ENCODE results near the gene GRIN2D.

GRIN2D gene

GRCh38 chr19:48424694-48425219 is 31.3 kb downstream of the GRIN2D start:
- no peaks in the 10 kb centered on the region for H3K9me3 Mint-ChIP-seq
- H3K4me1 Mint-ChIP-seq: peaks cover 10% of the 10 kb centered on the region
- H3K36me3 Mint-ChIP-seq: no peaks in the 10 kb centered on the region
- peak overlapping the region; percentile 44 for H3K27ac Mint-ChIP-seq
- H3K4me3 Mint-ChIP-seq: peak overlapping the region; percentile 37
- H3K27me3 Mint-ChIP-seq: no peaks in the 10 kb centered on the region
- peak; percentile 84 for ATAC-seq

- Mint-ChIP-seq H3K27me3 (peaks cover 11% of the 10 kb centered on the region), H3K36me3 (no peaks in the 10 kb centered on the region)
Observed at GRCh38 chr19:48428670-48429069, 35.2 kb downstream of the GRIN2D start.

GRCh38 chr19:48433337-48433736 is 39.9 kb downstream of the GRIN2D start:
- ATAC-seq: no peak
- H3K9me3 Mint-ChIP-seq: no peaks in the 10 kb centered on the region
- peaks cover 41% of the 10 kb centered on the region for H3K27me3 Mint-ChIP-seq
- no peaks in the 10 kb centered on the region for H3K36me3 Mint-ChIP-seq
- H3K4me3 Mint-ChIP-seq: no peak overlapping the region
- H3K27ac Mint-ChIP-seq: no peak overlapping the region
- no peaks in the 10 kb centered on the region for H3K4me1 Mint-ChIP-seq

More at GRCh38 chr19:48428670-48429069, 35.2 kb downstream of the GRIN2D start:
- Mint-ChIP-seq H3K27ac (no peak overlapping the region), H3K4me1 (peaks cover 10% of the 10 kb centered on the region), H3K4me3 (no peak overlapping the region), H3K9me3 (no peaks in the 10 kb centered on the region)
- no peak for ATAC-seq

- Mint-ChIP-seq H3K36me3 (no peaks in the 10 kb centered on the region), H3K4me1 (no peaks in the 10 kb centered on the region)
- no peak for ATAC-seq
Observed at GRCh38 chr19:48436586-48436985, 43.1 kb downstream of the GRIN2D start.

GRCh38 chr19:48441360-48442050 is 48.0 kb downstream of the GRIN2D start:
- Mint-ChIP-seq H3K27ac (no peak overlapping the region), H3K36me3 (no peaks in the 10 kb centered on the region), H3K27me3 (peaks cover 48% of the 10 kb centered on the region), H3K4me1 (peaks cover 25% of the 10 kb centered on the region), H3K9me3 (no peaks in the 10 kb centered on the region), H3K4me3 (peak overlapping the region; percentile 52)
- no peak for ATAC-seq

More at GRCh38 chr19:48436586-48436985, 43.1 kb downstream of the GRIN2D start:
- H3K4me3 Mint-ChIP-seq: no peak overlapping the region
- H3K9me3 Mint-ChIP-seq: no peaks in the 10 kb centered on the region
- H3K27me3 Mint-ChIP-seq: peaks cover 49% of the 10 kb centered on the region
- no peak overlapping the region for H3K27ac Mint-ChIP-seq

GRCh38 chr19:48442116-48443035 is 48.9 kb downstream of the GRIN2D start:
- H3K4me3 Mint-ChIP-seq: peak overlapping the region; percentile 52
- H3K36me3 Mint-ChIP-seq: no peaks in the 10 kb centered on the region
- no peaks in the 10 kb centered on the region for H3K9me3 Mint-ChIP-seq
- no peak overlapping the region for H3K27ac Mint-ChIP-seq
- no peak for ATAC-seq
- H3K4me1 Mint-ChIP-seq: peaks cover 28% of the 10 kb centered on the region
- peaks cover 39% of the 10 kb centered on the region for H3K27me3 Mint-ChIP-seq

- ATAC-seq: no peak
- Mint-ChIP-seq H3K27ac (no peak overlapping the region), H3K27me3 (peaks cover 30% of the 10 kb centered on the region), H3K36me3 (peaks cover 3% of the 10 kb centered on the region), H3K4me1 (peaks cover 31% of the 10 kb centered on the region), H3K4me3 (no peak overlapping the region), H3K9me3 (no peaks in the 10 kb centered on the region)
Observed at GRCh38 chr19:48443256-48443655, 49.8 kb downstream of the GRIN2D start.

Data from stimulated activated memory B cell treated with anti-CD40 and anti-IgM and Interleukin-4, amounts not matched to agents 10 μg/mL and 1 μg/mL and 100 μg/mL, for 72 hours (primary cell).